HG03439 (cell line): ENCODE results near the gene FBRSL1.
"Not testable (repeated sequence)": the region's sequence is repeated elsewhere in the genome, so short reads cannot be mapped to it uniquely, and the experiment has no call there.

Experiments used
- ATAC-seq: cut with Tn5 transposase; IDR thresholded peaks from one replicate; pipeline ENCODE4 v1.9.1; 2021; ENCODE audit warnings: mild to moderate bottlenecking, moderate library complexity; ENCODE audit not compliant: unreplicated experiment

FBRSL1 gene

GRCh38 chr12:132489602-132490266 is at the start of gene FBRSL1:
FBRSL1 (plus strand) TSS chr12:132490151.
- ATAC-seq = peak; percentile 60

DNA sequence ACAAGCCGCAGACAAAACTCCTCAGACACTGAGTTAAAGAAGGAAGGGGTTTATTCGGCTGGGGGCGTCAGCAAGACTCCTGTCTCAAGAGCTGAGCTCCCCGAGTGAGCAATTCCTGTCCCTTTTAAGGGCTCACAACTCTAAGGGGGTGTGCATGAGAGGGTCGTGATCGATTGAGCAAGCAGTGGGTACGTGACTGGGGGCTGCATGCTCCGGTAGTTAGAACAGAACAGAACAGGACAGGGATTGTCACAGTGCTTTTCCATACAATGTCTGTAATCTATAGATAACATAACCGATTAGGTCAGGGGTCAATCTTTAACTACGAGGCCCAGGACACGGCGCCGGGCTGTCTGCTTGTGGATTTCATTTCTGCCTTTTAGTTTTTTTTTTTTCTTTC is 49.5 kb upstream of the FBRSL1 start:
- not testable (repeated sequence) for ATAC-seq

- ATAC-seq = no peak
Measured at GRCh38 chr12:132441871-132442863, 47.8 kb upstream of the FBRSL1 start.

DNA sequence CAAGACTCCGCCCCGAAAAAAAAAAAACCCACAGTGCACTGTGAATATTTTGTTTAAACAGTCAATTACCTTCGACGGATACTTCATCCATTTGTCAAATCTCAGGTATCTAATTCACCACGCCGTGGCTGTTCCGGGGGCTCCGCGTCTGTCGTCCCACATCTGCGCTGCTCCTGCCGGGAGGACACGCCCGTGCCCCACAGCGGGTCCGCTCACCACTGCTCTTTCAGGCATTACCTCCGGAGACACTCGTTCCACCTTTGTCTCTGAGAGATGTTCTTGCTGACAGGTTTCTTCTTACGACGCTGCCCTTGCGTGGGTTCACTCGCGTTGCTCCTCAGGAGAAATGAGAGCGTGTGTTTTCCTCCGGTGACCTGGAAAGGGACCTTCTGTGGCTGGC is 46.9 kb upstream of the FBRSL1 start:
- ATAC-seq = no peak

DNA sequence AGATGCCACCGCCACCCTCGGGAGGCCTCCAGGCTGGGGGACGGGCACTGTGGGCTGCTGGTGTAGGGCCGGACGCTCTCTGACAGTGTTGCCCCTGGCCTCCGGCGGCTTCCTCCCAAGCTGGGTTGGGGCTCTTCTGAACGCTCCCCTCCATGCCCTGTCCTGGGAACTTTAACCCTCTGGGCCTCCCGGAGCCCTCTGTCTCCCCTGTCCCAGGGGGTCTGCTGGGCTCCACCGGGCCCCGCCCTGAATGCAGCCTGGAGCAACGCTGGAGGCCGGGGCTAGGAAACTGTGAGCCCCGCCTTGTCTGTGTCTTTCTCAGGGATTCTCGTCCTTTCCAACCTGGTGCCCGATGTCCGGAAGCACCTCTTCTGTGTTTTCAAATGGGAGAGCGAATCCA is 45.7 kb upstream of the FBRSL1 start:
- ATAC-seq = no peak

GRCh38 chr12:132444957-132445883 is 44.7 kb upstream of the FBRSL1 start:
- ATAC-seq = no peak

DNA sequence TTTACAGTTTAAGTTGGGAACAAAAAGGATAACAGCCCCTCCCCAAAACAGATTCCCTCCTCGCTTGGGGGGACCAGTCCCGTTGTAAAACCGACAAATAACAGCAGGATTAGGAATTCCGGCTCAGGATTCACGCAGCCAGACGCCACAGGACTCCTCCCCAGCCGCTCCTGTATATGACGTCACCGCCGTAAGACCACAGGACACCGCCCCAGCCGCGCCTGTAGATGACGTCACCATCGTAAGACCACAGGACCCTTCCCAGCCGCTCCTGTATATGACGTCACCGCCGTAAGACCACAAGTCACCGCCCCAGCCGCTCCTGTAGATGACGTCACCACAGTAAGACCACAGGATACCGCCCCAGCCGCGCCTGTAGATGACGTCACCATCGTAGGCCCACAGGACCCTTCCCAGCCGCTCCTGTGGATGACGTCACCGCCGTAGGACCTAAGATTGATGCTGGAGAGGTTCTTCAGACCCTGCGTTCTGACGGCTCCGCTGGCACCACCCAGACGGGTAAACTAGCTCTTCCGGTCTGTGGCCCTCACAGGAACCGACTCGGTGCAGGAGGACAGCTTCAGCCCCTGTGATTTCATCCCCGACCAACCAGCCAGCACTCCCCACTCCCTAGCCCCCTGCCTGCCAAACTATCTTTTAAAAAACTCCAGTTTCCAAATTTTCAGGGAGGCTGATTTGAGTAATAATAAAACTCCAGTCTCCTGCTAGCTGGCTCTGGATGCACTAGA is 43.9 kb upstream of the FBRSL1 start:
- no peak for ATAC-seq

DNA sequence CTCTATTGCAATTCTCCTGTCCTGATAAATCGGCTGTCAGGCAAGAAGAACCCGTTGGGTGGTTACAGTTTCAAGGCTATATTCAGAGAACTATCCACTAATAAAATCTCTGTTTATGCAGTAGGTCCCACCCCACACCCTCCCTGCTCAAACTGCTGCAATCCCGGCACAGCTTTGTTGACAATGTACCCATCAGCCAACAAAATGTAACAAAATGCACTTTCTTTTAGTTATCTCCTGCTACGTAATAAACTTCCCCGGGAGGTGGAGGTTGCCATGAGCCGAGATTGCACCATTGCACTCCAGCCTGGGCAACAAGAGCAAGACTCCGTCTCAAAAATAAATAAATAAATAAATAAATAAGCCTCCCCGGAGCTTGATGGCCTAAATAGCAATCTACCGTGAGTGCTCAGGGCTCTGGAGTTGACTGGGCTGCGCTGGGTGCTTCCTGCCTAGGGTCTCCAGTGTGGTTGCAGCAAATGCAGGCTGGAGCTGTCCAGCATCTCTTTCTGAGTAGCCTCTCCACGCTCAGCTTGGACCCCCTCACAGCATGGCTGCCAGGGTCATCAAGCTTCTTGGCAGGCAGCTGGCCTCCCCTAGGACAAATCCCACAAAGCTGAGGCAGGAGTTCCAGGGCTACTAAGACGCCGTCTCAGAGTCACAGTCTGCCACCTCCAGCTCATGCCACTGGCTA is 43.2 kb upstream of the FBRSL1 start:
- no peak for ATAC-seq

- ATAC-seq = no peak
Measured at GRCh38 chr12:132447327-132447720, 42.6 kb upstream of the FBRSL1 start.

- ATAC-seq = no peak
Measured at GRCh38 chr12:132447731-132448462, 42.1 kb upstream of the FBRSL1 start.

GRCh38 chr12:132448463-132448820 is 41.5 kb upstream of the FBRSL1 start:
- no peak for ATAC-seq

DNA sequence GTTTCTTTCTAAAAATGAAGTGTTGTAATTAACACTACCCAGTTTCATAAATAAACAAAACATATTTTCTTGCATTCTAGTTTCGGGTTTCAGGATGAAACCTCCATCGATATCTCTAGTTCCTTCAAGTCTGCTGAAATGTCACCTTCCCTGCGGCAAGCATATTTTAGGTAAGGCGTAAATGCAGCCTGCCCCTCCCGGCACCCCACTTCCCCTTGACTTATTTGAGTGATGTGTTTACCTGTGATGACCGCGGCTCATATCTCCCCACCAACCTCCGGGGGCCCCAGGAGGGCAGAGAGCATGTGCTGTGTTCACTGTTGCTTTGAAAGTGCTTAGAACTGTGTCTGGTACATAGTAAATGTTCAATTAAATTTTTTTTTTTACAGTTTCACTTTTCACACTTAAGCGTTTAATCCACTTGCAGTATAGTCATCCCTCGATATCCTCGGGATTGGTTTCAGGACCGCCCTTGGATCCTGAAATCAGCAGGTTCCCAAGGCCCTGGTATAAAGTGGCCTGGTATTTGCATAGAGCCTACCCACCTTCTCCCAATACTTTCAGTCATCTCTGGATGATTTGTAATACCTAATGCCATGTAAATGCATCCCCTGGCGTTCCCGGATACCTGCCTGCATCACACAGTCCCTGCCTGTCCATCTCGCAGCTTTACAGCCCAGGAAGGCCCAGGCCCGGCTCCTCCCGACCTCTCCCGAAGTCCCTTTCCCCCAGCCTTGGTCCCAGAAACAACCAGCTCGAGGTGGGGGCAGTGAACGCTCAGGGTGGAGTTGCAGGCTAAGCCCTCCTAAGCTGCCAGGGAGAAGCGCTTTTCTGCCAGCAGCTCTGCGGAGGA is 40.2 kb upstream of the FBRSL1 start:
- ATAC-seq = peak; percentile 61

GRCh38 chr12:132450418-132451171 is 39.4 kb upstream of the FBRSL1 start:
- ATAC-seq = no peak

- ATAC-seq = no peak
Measured at GRCh38 chr12:132451172-132451835, 38.6 kb upstream of the FBRSL1 start.

- no peak for ATAC-seq
Measured at GRCh38 chr12:132451836-132452195, 38.1 kb upstream of the FBRSL1 start.

- ATAC-seq = no peak
Measured at GRCh38 chr12:132452596-132453350, 37.2 kb upstream of the FBRSL1 start.
